ENCODE measurements around the gene EEF2K. TPM values are rescaled to one million over a fixed set of nuclear protein-coding genes. Genes with fewer than 3 reads are reported as not detected.

The EEF2K gene
- total RNA-seq, 2 experiments from 2014 or later, result 10.1 to 13.2 TPM

GRCh38 chr16:22315979-22316378, 109.9 kb downstream of the EEF2K start:
- H3K27ac Mint-ChIP-seq, result no peak overlapping the region
- no peak overlapping the region for H3K4me3 Mint-ChIP-seq
- ChIA-PET CTCF (interaction anchor here (0.6 kb wide), 1 partner anchor 33 kb away, joined by 3 read pairs; no protein-coding TSS in a partner anchor), POLR2A (no interaction called here)
- no peaks in the 10 kb centered on the region for H3K27me3 ChIP-seq (ENCODE audit: control insufficient read depth in 1 of 2, insufficient read depth in 2 of 2, low read length in 2 of 2)
- no peaks in the 10 kb centered on the region for H3K4me1 ChIP-seq (ENCODE audit: insufficient read depth, low read length)
- no peak overlapping the region for H3K27ac ChIP-seq (ENCODE audit: low read depth in 1 of 2, low read length in 2 of 2)
- no peaks in the 10 kb centered on the region for H3K9me3 ChIP-seq (ENCODE audit: control insufficient read depth in 1 of 2, insufficient read depth in 1 of 2, low read length in 2 of 2)
- ATAC-seq (ENCODE audit: poor library complexity) (no peak), DNase-seq (no peak)
- peaks cover 91% of the 10 kb centered on the region for H3K36me3 Mint-ChIP-seq (ENCODE audit: low read depth)
- H3K4me3 ChIP-seq (ENCODE audit: low read length), result no peak overlapping the region
- H3K27me3 Mint-ChIP-seq, result no peaks in the 10 kb centered on the region
- TF ChIP-seq, protein P1, sequence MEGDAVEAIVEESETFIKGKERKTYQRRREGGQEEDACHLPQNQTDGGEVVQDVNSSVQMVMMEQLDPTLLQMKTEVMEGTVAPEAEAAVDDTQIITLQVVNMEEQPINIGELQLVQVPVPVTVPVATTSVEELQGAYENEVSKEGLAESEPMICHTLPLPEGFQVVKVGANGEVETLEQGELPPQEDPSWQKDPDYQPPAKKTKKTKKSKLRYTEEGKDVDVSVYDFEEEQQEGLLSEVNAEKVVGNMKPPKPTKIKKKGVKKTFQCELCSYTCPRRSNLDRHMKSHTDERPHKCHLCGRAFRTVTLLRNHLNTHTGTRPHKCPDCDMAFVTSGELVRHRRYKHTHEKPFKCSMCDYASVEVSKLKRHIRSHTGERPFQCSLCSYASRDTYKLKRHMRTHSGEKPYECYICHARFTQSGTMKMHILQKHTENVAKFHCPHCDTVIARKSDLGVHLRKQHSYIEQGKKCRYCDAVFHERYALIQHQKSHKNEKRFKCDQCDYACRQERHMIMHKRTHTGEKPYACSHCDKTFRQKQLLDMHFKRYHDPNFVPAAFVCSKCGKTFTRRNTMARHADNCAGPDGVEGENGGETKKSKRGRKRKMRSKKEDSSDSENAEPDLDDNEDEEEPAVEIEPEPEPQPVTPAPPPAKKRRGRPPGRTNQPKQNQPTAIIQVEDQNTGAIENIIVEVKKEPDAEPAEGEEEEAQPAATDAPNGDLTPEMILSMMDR (IDR thresholded peaks at IDR 0.05), result no peak
- H3K36me3 ChIP-seq (ENCODE audit: insufficient read depth, low read length), result peaks cover 91% of the 10 kb centered on the region
- intact Hi-C loops (cut with DNase I, micrococcal nuclease), result no loop called here
- peaks cover 6% of the 10 kb centered on the region for H3K4me1 Mint-ChIP-seq (ENCODE audit: low read depth)
- H3K9me3 Mint-ChIP-seq, result no peaks in the 10 kb centered on the region

GRCh38 chr16:22316411-22316811, 110.3 kb downstream of the EEF2K start:
- Histone ChIP-seq H3K9me3 (ENCODE audit: control insufficient read depth in 1 of 2, insufficient read depth in 1 of 2, low read length in 2 of 2) (no peaks in the 10 kb centered on the region), H3K36me3 (ENCODE audit: insufficient read depth, low read length) (peaks cover 91% of the 10 kb centered on the region), H3K4me1 (ENCODE audit: insufficient read depth, low read length) (peaks cover 2% of the 10 kb centered on the region), H3K27ac (ENCODE audit: low read depth in 1 of 2, low read length in 2 of 2) (no peak overlapping the region), H3K4me3 (ENCODE audit: low read length) (no peak overlapping the region), H3K27me3 (ENCODE audit: control insufficient read depth in 1 of 2, insufficient read depth in 2 of 2, low read length in 2 of 2) (no peaks in the 10 kb centered on the region)
- no peak overlapping the region for H3K4me3 Mint-ChIP-seq
- ATAC-seq (ENCODE audit: poor library complexity), result no peak
- ChIA-PET POLR2A (no interaction called here), CTCF (no interaction called here)
- no peaks in the 10 kb centered on the region for H3K9me3 Mint-ChIP-seq
- H3K4me1 Mint-ChIP-seq (ENCODE audit: low read depth), result peaks cover 10% of the 10 kb centered on the region
- TF ChIP-seq, protein P1 (IDR thresholded peaks at IDR 0.05), result no peak
- no peak overlapping the region for H3K27ac Mint-ChIP-seq
- H3K36me3 Mint-ChIP-seq (ENCODE audit: low read depth), result peaks cover 93% of the 10 kb centered on the region
- no peaks in the 10 kb centered on the region for H3K27me3 Mint-ChIP-seq
- DNase-seq, result peak in 1 of 14 experiments; percentile 33
- intact Hi-C loops (cut with DNase I, micrococcal nuclease), result no loop called here

DNA sequence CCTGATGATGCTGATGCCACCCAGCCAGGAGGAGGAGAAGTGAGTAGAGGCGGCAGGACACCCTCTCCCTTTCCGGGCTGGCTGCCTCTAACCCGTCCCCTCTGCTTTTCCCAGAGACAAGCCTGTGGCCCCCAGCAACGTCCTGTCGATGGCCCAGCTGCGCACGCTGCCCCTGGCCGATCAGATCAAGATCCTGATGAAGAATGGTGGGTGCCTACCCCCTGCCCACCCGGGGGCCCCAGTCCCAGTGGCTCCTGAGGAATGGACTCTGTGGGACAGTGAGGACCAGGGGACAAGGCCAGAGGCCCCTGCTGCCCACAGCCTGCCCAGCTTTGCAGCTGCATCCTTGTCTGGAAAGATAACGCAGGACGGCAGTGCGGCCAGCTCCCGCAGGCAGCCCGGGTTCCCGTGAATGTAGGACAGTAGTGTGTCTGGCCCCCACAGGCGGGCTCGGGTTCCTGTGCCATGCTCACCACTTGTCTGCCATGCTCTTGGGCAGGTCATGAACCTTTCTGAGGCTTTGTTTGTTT, 111.0 kb downstream of the EEF2K start:
- no peak overlapping the region for H3K27ac ChIP-seq (ENCODE audit: low read depth in 1 of 2, low read length in 2 of 2)
- TF ChIP-seq, protein P1 (IDR thresholded peaks at IDR 0.05), result no peak
- peaks cover 9% of the 10 kb centered on the region for H3K4me1 ChIP-seq (ENCODE audit: insufficient read depth, low read length)
- H3K4me1 Mint-ChIP-seq (ENCODE audit: low read depth), result peaks cover 11% of the 10 kb centered on the region
- H3K36me3 Mint-ChIP-seq (ENCODE audit: low read depth), result peaks cover 87% of the 10 kb centered on the region
- peak overlapping the region; percentile 62 for H3K27ac Mint-ChIP-seq
- intact Hi-C loops (cut with DNase I, micrococcal nuclease), result no loop called here
- ATAC-seq (ENCODE audit: poor library complexity), result no peak
- no peak overlapping the region for H3K4me3 Mint-ChIP-seq
- POLR2A ChIA-PET, result no interaction called here
- DNase-seq, result no peak
- no peaks in the 10 kb centered on the region for H3K27me3 ChIP-seq (ENCODE audit: control insufficient read depth in 1 of 2, insufficient read depth in 2 of 2, low read length in 2 of 2)
- no peaks in the 10 kb centered on the region for H3K9me3 ChIP-seq (ENCODE audit: control insufficient read depth in 1 of 2, insufficient read depth in 1 of 2, low read length in 2 of 2)
- no peaks in the 10 kb centered on the region for H3K27me3 Mint-ChIP-seq
- H3K36me3 ChIP-seq (ENCODE audit: insufficient read depth, low read length), result peaks cover 91% of the 10 kb centered on the region
- no peaks in the 10 kb centered on the region for H3K9me3 Mint-ChIP-seq
- no peak overlapping the region for H3K4me3 ChIP-seq (ENCODE audit: low read length)
- CTCF ChIA-PET, result no interaction called here
